PC-9 (cell line): ENCODE measurements around the gene YPEL3.

Source experiments
- CTCF ChIP-seq: fragments of 200-600 bp; sonication (generic); conservative IDR thresholded peaks from 2 replicates; pipeline ENCODE4 v1.6.1; 2017; ENCODE audit warnings: mixed run types, antibody characterized with exemption, mild to moderate bottlenecking, moderate library complexity
- EZH2 ChIP-seq: fragments of 200-600 bp; sonication (generic); IDR thresholded peaks from 2 replicates; pipeline ENCODE4 v1.8.0; 2017; ENCODE audit warnings: antibody characterized with exemption, low read depth

- TF ChIP-seq CTCF (no peak), EZH2 (no peak)
These were observed 591 bp downstream of the YPEL3 start for GRCh38 chr16:30095166-30096078.
